Inflammatory macrophage treated with lipopolysaccharide for 1 hour (primary cell): Measurements from ENCODE around the gene CUL3.

Experiments used
- DNase-seq, 2 donors: peaks; one replicate each; pipeline ENCODE4 v3.0.0-alpha.2; 2020 to 2022

The CUL3 gene

GRCh38 chr2:224579411-224579810 is 5.8 kb downstream of the CUL3 start:
- no peak for DNase-seq

GRCh38 chr2:224577541-224577940 is 7.6 kb downstream of the CUL3 start:
- no peak for DNase-seq

GRCh38 chr2:224576088-224576715 is 9.0 kb downstream of the CUL3 start:
- no peak for DNase-seq

- DNase-seq = peak in 1 of 2 donors; percentile 6
Observed at GRCh38 chr2:224574423-224575084, 10.6 kb downstream of the CUL3 start.

GRCh38 chr2:224573724-224574123 is 11.4 kb downstream of the CUL3 start:
- DNase-seq = no peak

GRCh38 chr2:224572338-224572737 is 12.8 kb downstream of the CUL3 start:
- no peak for DNase-seq

- no peak for DNase-seq
Observed at GRCh38 chr2:224570328-224570993, 14.7 kb downstream of the CUL3 start.

GRCh38 chr2:224569654-224570053 is 15.5 kb downstream of the CUL3 start:
- no peak for DNase-seq

GRCh38 chr2:224565452-224566035 is 19.6 kb downstream of the CUL3 start:
- no peak for DNase-seq

GRCh38 chr2:224563537-224563936 is 21.6 kb downstream of the CUL3 start:
- DNase-seq = peak in 1 of 2 donors; percentile 5

- no peak for DNase-seq
Observed at GRCh38 chr2:224562831-224563230, 22.3 kb downstream of the CUL3 start.

GRCh38 chr2:224561234-224562005 is 23.7 kb downstream of the CUL3 start:
- DNase-seq = peak; percentile 15 to 18

GRCh38 chr2:224560549-224560948 is 24.6 kb downstream of the CUL3 start:
- DNase-seq = no peak

- DNase-seq = no peak
Observed at GRCh38 chr2:224557610-224558009, 27.6 kb downstream of the CUL3 start.

GRCh38 chr2:224556381-224556780 is 28.8 kb downstream of the CUL3 start:
- no peak for DNase-seq

- DNase-seq = no peak
Observed at GRCh38 chr2:224555823-224556366, 29.3 kb downstream of the CUL3 start.

GRCh38 chr2:224552771-224553170 is 32.4 kb downstream of the CUL3 start:
- DNase-seq = no peak

GRCh38 chr2:224551693-224552092 is 33.5 kb downstream of the CUL3 start:
- no peak for DNase-seq

GRCh38 chr2:224546926-224547325 is 38.2 kb downstream of the CUL3 start:
- no peak for DNase-seq

GRCh38 chr2:224545884-224546644 is 39.1 kb downstream of the CUL3 start:
- no peak for DNase-seq

GRCh38 chr2:224543939-224544338 is 41.2 kb downstream of the CUL3 start:
- DNase-seq = no peak

GRCh38 chr2:224538561-224539138 is 46.5 kb downstream of the CUL3 start:
- no peak for DNase-seq
